ENCODE data around the gene KRTAP10-6.

GRCh38 chr21:44614161-44614631 is 21.9 kb upstream of the KRTAP10-6 start:
- TF ChIP-seq POLR2AphosphoS5 (IDR thresholded peaks at IDR 0.05) (no peak), CTCF (IDR thresholded peaks at IDR 0.05) (no peak)
